Astrocyte (in vitro differentiated cells and primary cell): ENCODE results near the gene KLHDC10. TPM values are rescaled to one million over a fixed set of nuclear protein-coding genes. Genes with fewer than 3 reads are reported as not detected.

Experiments used
- DNase-seq: peaks from one replicate; pipeline ENCODE4 v3.0.0-alpha.2; 2010; ENCODE audit warnings: low read depth
- FAIRE-seq: peaks from 2 replicates; lab custom pipeline; 2011; peaks lifted over from hg19 to GRCh38; lab: Jason Lieb, UNC
- H2AFZ ChIP-seq: 2 replicates; pipeline ENCODE4 v1.6.0; 2012; ENCODE audit warnings: low read depth, low read length, inconsistent platforms
- H3K27ac ChIP-seq: 2 replicates; pipeline ENCODE4 v1.5.1; 2011; ENCODE audit warnings: low read depth, low read length, inconsistent platforms
- H3K27me3 ChIP-seq: 2 replicates; pipeline ENCODE4 v1.6.0; 2011; ENCODE audit warnings: low read length, inconsistent platforms; ENCODE audit not compliant: insufficient read depth
- H3K36me3 ChIP-seq: 2 replicates; pipeline ENCODE4 v1.5.1; 2011; ENCODE audit warnings: low read length, inconsistent platforms; ENCODE audit not compliant: insufficient read depth
- H3K4me1 ChIP-seq: 2 replicates; pipeline ENCODE4 v1.5.1; 2011; ENCODE audit warnings: low read length, inconsistent platforms; ENCODE audit not compliant: insufficient read depth
- H3K4me2 ChIP-seq: 2 replicates; pipeline ENCODE4 v1.6.0; 2012; ENCODE audit warnings: low read length, inconsistent platforms
- H3K4me3 ChIP-seq: 2 replicates; pipeline ENCODE4 v1.5.1; 2011; ENCODE audit warnings: low read depth, mild to moderate bottlenecking, low read length, inconsistent platforms; ENCODE audit not compliant: insufficient read depth
- H3K79me2 ChIP-seq: 2 replicates; pipeline ENCODE4 v1.6.0; 2012; ENCODE audit warnings: mild to moderate bottlenecking, low read length, inconsistent platforms; ENCODE audit not compliant: insufficient read depth
- H3K9ac ChIP-seq: 2 replicates; pipeline ENCODE4 v1.6.0; 2012; ENCODE audit warnings: mild to moderate bottlenecking, low read length, inconsistent platforms
- H3K9me3 ChIP-seq: 2 replicates; pipeline ENCODE4 v1.5.1; 2012; ENCODE audit warnings: low read depth, mild to moderate bottlenecking, low read length, inconsistent platforms; ENCODE audit not compliant: insufficient read depth
- H4K20me1 ChIP-seq: 2 replicates; pipeline ENCODE4 v1.6.0; 2012; ENCODE audit warnings: low read length, inconsistent platforms; ENCODE audit not compliant: insufficient read depth
- H3K27ac Mint-ChIP-seq: one replicate; pipeline ENCODE4 v1.8.0; 2021; ENCODE audit warnings: mild to moderate bottlenecking, mixed read lengths; ENCODE audit not compliant: unreplicated experiment
- H3K27me3 Mint-ChIP-seq: one replicate; pipeline ENCODE4 v1.8.0; 2021; ENCODE audit warnings: low read depth, mixed read lengths; ENCODE audit not compliant: unreplicated experiment
- H3K36me3 Mint-ChIP-seq: one replicate; pipeline ENCODE4 v1.8.0; 2021; ENCODE audit warnings: low read depth, mixed read lengths; ENCODE audit not compliant: unreplicated experiment
- H3K4me1 Mint-ChIP-seq: one replicate; pipeline ENCODE4 v1.8.0; 2021; ENCODE audit warnings: low read depth, mixed read lengths; ENCODE audit not compliant: unreplicated experiment
- H3K4me3 Mint-ChIP-seq: one replicate; pipeline ENCODE4 v1.8.0; 2021; ENCODE audit warnings: mild to moderate bottlenecking, moderate library complexity, mixed read lengths; ENCODE audit not compliant: unreplicated experiment
- H3K9me3 Mint-ChIP-seq: one replicate; pipeline ENCODE4 v1.8.0; 2021; ENCODE audit warnings: mild to moderate bottlenecking, mixed read lengths; ENCODE audit not compliant: unreplicated experiment
- EZH2 ChIP-seq: IDR thresholded peaks from 2 replicates; pipeline ENCODE4 v1.6.1; 2012; ENCODE audit warnings: mild to moderate bottlenecking, low read length, inconsistent platforms; ENCODE audit not compliant: insufficient read depth
- total RNA-seq: library from RNA; stranded (reverse); gene quantifications from 2 replicates; pipeline ENCODE4 v1.2.1, GENCODE V29; 2021
- TF ChIP-seq, protein P1 (sequence below): IDR thresholded peaks from 2 replicates; pipeline ENCODE4 v1.5.1; 2011; ENCODE audit warnings: low read depth, mild to moderate bottlenecking, inconsistent platforms, low read length, moderate library complexity; ENCODE audit not compliant: insufficient read depth

Gene KLHDC10
- total RNA-seq, 1 donor from 2014 or later = 33.2 TPM

DNA sequence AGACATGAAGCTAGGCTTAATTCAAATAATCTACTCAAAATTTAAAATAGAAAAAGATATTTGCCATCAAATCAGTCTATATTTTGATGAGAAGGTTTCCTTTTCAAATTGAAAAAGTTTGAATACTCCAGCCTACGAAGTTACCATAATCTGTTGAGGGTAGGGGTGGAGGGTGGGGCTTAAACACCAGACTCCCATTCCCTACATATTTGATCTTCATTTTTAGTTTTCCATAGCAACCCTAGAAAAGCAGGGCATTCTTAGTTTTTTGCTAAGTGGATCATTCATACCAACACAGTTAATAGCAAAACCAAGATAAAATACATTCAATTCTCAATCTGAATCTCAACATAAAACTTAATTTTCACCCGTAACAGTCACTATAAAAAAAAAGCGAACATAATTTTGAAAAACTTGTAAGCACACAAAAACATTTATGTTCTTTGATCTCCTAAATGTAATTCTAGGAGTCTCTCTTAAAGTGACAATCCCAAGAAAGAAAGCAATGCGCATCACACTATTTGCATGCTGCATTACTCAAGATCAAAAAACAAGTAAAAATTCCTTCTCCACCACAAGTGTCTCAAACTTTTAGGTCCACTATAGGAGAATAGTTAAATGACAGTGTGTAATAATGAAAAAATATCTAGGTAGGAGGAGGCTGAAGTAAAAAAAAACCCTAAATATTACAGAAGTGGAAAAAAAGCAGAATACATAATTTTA is 104.1 kb downstream of the KLHDC10 start:
- no peaks in the 10 kb centered on the region for H3K9me3 ChIP-seq
- no peak overlapping the region for H3K4me2 ChIP-seq
- FAIRE-seq (no peak), DNase-seq (no peak)
- H3K79me2 ChIP-seq = no peaks in the 10 kb centered on the region
- H3K9ac ChIP-seq = no peak overlapping the region
- Mint-ChIP-seq H3K36me3 (peaks cover 16% of the 10 kb centered on the region), H3K4me3 (no peak overlapping the region), H3K4me1 (no peaks in the 10 kb centered on the region), H3K27me3 (no peaks in the 10 kb centered on the region), H3K27ac (no peak overlapping the region), H3K9me3 (no peaks in the 10 kb centered on the region)
- TF ChIP-seq EZH2 = no peak
- TF ChIP-seq, protein P1, sequence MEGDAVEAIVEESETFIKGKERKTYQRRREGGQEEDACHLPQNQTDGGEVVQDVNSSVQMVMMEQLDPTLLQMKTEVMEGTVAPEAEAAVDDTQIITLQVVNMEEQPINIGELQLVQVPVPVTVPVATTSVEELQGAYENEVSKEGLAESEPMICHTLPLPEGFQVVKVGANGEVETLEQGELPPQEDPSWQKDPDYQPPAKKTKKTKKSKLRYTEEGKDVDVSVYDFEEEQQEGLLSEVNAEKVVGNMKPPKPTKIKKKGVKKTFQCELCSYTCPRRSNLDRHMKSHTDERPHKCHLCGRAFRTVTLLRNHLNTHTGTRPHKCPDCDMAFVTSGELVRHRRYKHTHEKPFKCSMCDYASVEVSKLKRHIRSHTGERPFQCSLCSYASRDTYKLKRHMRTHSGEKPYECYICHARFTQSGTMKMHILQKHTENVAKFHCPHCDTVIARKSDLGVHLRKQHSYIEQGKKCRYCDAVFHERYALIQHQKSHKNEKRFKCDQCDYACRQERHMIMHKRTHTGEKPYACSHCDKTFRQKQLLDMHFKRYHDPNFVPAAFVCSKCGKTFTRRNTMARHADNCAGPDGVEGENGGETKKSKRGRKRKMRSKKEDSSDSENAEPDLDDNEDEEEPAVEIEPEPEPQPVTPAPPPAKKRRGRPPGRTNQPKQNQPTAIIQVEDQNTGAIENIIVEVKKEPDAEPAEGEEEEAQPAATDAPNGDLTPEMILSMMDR = no peak
- H3K4me3 ChIP-seq = no peak overlapping the region
- no peak overlapping the region for H2AFZ ChIP-seq
- no peaks in the 10 kb centered on the region for H4K20me1 ChIP-seq
- no peaks in the 10 kb centered on the region for H3K4me1 ChIP-seq
- H3K27me3 ChIP-seq = no peaks in the 10 kb centered on the region
- H3K27ac ChIP-seq = no peak overlapping the region
- H3K36me3 ChIP-seq = peaks cover 16% of the 10 kb centered on the region

DNA sequence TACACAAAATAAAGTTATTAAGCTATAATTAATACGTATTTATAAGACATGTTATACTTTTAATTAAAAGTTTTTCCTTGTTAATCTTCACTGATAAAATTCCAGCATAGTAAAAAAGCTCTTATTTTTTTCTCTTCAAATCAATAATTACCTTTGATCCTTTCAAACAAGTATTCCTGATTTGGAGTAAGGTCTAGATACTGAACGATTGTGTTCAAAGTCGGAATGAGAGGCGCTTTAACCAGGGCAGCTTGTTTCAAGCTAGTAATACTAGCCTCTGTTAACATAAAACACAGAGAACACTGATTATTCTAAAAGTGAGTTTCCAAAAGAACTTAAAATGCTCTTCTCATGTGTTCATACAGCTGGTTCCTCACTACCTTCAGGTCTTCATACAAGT is 107.9 kb downstream of the KLHDC10 start:
- Histone ChIP-seq H3K36me3 (peaks cover 16% of the 10 kb centered on the region), H2AFZ (no peak overlapping the region), H3K9ac (no peak overlapping the region), H4K20me1 (no peaks in the 10 kb centered on the region), H3K9me3 (no peaks in the 10 kb centered on the region), H3K79me2 (no peaks in the 10 kb centered on the region), H3K4me3 (no peak overlapping the region), H3K4me1 (no peaks in the 10 kb centered on the region), H3K4me2 (no peak overlapping the region), H3K27ac (no peak overlapping the region), H3K27me3 (no peaks in the 10 kb centered on the region)
- Mint-ChIP-seq H3K4me3 (no peak overlapping the region), H3K36me3 (peaks cover 12% of the 10 kb centered on the region), H3K27me3 (no peaks in the 10 kb centered on the region), H3K9me3 (no peaks in the 10 kb centered on the region), H3K4me1 (no peaks in the 10 kb centered on the region), H3K27ac (no peak overlapping the region)
- no peak for FAIRE-seq
- TF ChIP-seq, protein P1 = no peak
- TF ChIP-seq EZH2 = no peak
- no peak for DNase-seq

DNA sequence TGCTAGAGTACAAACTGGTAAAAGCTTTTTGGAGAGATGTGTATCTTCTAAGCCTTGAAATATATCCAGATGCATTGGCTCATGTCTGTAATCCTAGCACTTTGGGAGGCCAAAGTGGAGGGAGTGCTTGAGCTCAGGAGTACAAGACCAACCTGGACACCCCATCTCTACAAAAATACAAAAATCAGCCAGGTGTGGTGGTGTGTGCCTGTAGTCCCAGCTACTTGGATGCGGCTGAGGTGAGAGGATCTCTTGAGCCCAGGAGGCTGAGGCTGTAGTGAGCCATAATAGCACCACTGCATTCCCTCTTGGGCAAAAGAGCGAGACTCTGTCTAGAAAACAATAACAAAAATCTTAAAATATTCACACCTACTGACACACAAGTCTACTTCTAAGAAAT is 109.3 kb downstream of the KLHDC10 start:
- no peak for TF ChIP-seq EZH2
- TF ChIP-seq, protein P1 = no peak
- peaks cover 18% of the 10 kb centered on the region for H3K36me3 ChIP-seq
- H4K20me1 ChIP-seq = no peaks in the 10 kb centered on the region
- H3K4me3 ChIP-seq = no peak overlapping the region
- no peak overlapping the region for H3K4me3 Mint-ChIP-seq
- H3K4me1 Mint-ChIP-seq = no peaks in the 10 kb centered on the region
- no peak overlapping the region for H3K9ac ChIP-seq
- H3K27ac ChIP-seq = no peak overlapping the region
- no peak overlapping the region for H3K27ac Mint-ChIP-seq
- no peak for DNase-seq
- no peaks in the 10 kb centered on the region for H3K27me3 ChIP-seq
- no peak overlapping the region for H3K4me2 ChIP-seq
- H2AFZ ChIP-seq = no peak overlapping the region
- no peaks in the 10 kb centered on the region for H3K9me3 ChIP-seq
- H3K4me1 ChIP-seq = no peaks in the 10 kb centered on the region
- no peaks in the 10 kb centered on the region for H3K79me2 ChIP-seq
- peaks cover 10% of the 10 kb centered on the region for H3K36me3 Mint-ChIP-seq
- H3K27me3 Mint-ChIP-seq = no peaks in the 10 kb centered on the region
- no peak for FAIRE-seq
- H3K9me3 Mint-ChIP-seq = no peaks in the 10 kb centered on the region
